Measurements from ENCODE around the gene LYRM2. TPM values are rescaled to one million over a fixed set of nuclear protein-coding genes. Genes with fewer than 3 reads are reported as not detected.

LYRM2 gene
- total and polyA plus RNA-seq, 7 donors, result 15.0 to 39.6 (median 25.7) TPM

GRCh38 chr6:89615882-89616281 lies 22.7 kb downstream of the LYRM2 start:
- no peak for DNase-seq
- TF ChIP-seq CTCF (IDR thresholded peaks at IDR 0.05), result no peak
- no peak for TF ChIP-seq POLR2A (IDR thresholded peaks at IDR 0.05)
- no peak for TF ChIP-seq POLR2AphosphoS5 (IDR thresholded peaks at IDR 0.05)
- no peak for TF ChIP-seq EP300 (IDR thresholded peaks at IDR 0.05)

GRCh38 chr6:89613790-89614189 lies 24.8 kb downstream of the LYRM2 start:
- Histone ChIP-seq H3K9me3 (no peaks in the 10 kb centered on the region), H3K4me3 (no peak overlapping the region), H3K4me1 (no peaks in the 10 kb centered on the region), H3K27me3 (no peaks in the 10 kb centered on the region), H3K27ac (no peak overlapping the region), H3K36me3 (peaks cover 0 to 6% (median 0%) of the 10 kb centered on the region in 4 donors)
- intact Hi-C loops (cut with DNase I), result loop anchor here (5.0 kb wide), 1 partner anchor 246 kb away; no protein-coding TSS in a partner anchor
- DNase-seq, result no peak
- TF ChIP-seq POLR2A (IDR thresholded peaks at IDR 0.05) (no peak), POLR2AphosphoS5 (IDR thresholded peaks at IDR 0.05) (no peak), CTCF (IDR thresholded peaks at IDR 0.05) (no peak), EP300 (IDR thresholded peaks at IDR 0.05) (no peak)
- WGBS, 2 donors, result 71 to 88% methylated on average over 5 of the region's 5 CpGs

More at GRCh38 chr6:89615882-89616281, 22.7 kb downstream of the LYRM2 start:
- H3K27ac ChIP-seq, result no peak overlapping the region
- peaks cover 0 to 6% (median 0%) of the 10 kb centered on the region in 4 donors for H3K36me3 ChIP-seq
- no peaks in the 10 kb centered on the region for H3K4me1 ChIP-seq
- intact Hi-C loops (cut with DNase I), result no loop called here
- no peak overlapping the region for H3K4me3 ChIP-seq
- WGBS, 2 donors, result 88 to 92% methylated on average over 5 of the region's 5 CpGs
- no peaks in the 10 kb centered on the region for H3K9me3 ChIP-seq
- no peaks in the 10 kb centered on the region for H3K27me3 ChIP-seq

- no peak for TF ChIP-seq CTCF (IDR thresholded peaks at IDR 0.05)
- 83 to 89% methylated on average over 12 of the region's 12 CpGs for WGBS, 2 donors
- H3K27me3 ChIP-seq, result no peaks in the 10 kb centered on the region
- H3K9me3 ChIP-seq, result no peaks in the 10 kb centered on the region
- no peak overlapping the region for H3K4me3 ChIP-seq
- no peak overlapping the region for H3K27ac ChIP-seq
- H3K36me3 ChIP-seq, result peaks cover 0 to 6% (median 0%) of the 10 kb centered on the region in 4 donors
- no peak for DNase-seq
- no peaks in the 10 kb centered on the region for H3K4me1 ChIP-seq
- intact Hi-C loops (cut with DNase I), result loop anchor here (5.0 kb wide), 1 partner anchor 245 kb away; no protein-coding TSS in a partner anchor
These were observed 26.4 kb downstream of the LYRM2 start for GRCh38 chr6:89612121-89612520.

- H3K36me3 ChIP-seq, result peaks cover 0 to 4% (median 0%) of the 10 kb centered on the region in 4 donors
- no peaks in the 10 kb centered on the region for H3K9me3 ChIP-seq
- H3K27ac ChIP-seq, result no peak overlapping the region
- TF ChIP-seq EP300 (IDR thresholded peaks at IDR 0.05), result no peak
- TF ChIP-seq POLR2A (IDR thresholded peaks at IDR 0.05), result no peak
- TF ChIP-seq POLR2AphosphoS5 (IDR thresholded peaks at IDR 0.05), result no peak
- no peak for TF ChIP-seq CTCF (IDR thresholded peaks at IDR 0.05)
- H3K4me1 ChIP-seq, result no peaks in the 10 kb centered on the region
- no peak for DNase-seq
- no peak overlapping the region for H3K4me3 ChIP-seq
- intact Hi-C loops (cut with DNase I), result loop anchor here (5.0 kb wide), 1 partner anchor 244 kb away; no protein-coding TSS in a partner anchor
- H3K27me3 ChIP-seq, result no peaks in the 10 kb centered on the region
These were observed 26.9 kb downstream of the LYRM2 start for GRCh38 chr6:89611666-89612065.

GRCh38 chr6:89610149-89610642 lies 28.4 kb downstream of the LYRM2 start:
- 31 to 56% methylated on average over 11 of the region's 11 CpGs for whole genome bisulfite sequencing, 2 donors
- peak; percentile 79 for DNase-seq
- peak; percentile 58 to 86 (median 64) for TF ChIP-seq CTCF (IDR thresholded peaks at IDR 0.05)
- no peak for TF ChIP-seq POLR2A (IDR thresholded peaks at IDR 0.05)
- TF ChIP-seq EP300 (IDR thresholded peaks at IDR 0.05), result no peak
- no peaks in the 10 kb centered on the region for H3K36me3 ChIP-seq
- H3K27me3 ChIP-seq, result no peaks in the 10 kb centered on the region
- no peak overlapping the region for H3K4me3 ChIP-seq
- no peak overlapping the region for H3K27ac ChIP-seq
- H3K9me3 ChIP-seq, result no peaks in the 10 kb centered on the region
- H3K4me1 ChIP-seq, result no peaks in the 10 kb centered on the region
- intact Hi-C loops (cut with DNase I), result loop anchor here (1.0 to 5.0 kb wide), 2 partner anchors 177 to 243 kb away; partner anchors contain the start of gene ANKRD6
